ENCODE data around the gene LRTM1. TPM values are rescaled to one million over a fixed set of nuclear protein-coding genes. Genes with fewer than 3 reads are reported as not detected.

The LRTM1 gene
- total RNA-seq = not detected in 2 replicates

GRCh38 chr3:54928046-54928770 is at the start of gene LRTM1:
LRTM1 (minus strand) TSS chr3:54928059; CDS start chr3:54927911, 148 bp downstream.

Data from tracheal epithelial cell (primary cell).